Epithelial cell of proximal tubule (primary cell): ENCODE measurements around the gene TRABD2A. TPM values are rescaled to one million over a fixed set of nuclear protein-coding genes. Genes with fewer than 3 reads are reported as not detected.

Experiments used
- DNase-seq: peaks from one replicate; pipeline ENCODE4 v3.0.0-alpha.2; 2011; ENCODE audit warnings: low read depth
- H3K4me3 ChIP-seq: 2 replicates; pipeline ENCODE4 v1.5.1; 2011; ENCODE audit warnings: low read depth, mild to moderate bottlenecking, low read length
- total RNA-seq: library from RNA; depleted of rRNA; stranded (reverse); fragments of >200 nt; gene quantifications from 2 replicates; pipeline ENCODE4 v1.2.3, GENCODE V29; 2015
- TF ChIP-seq, protein P1 (sequence below): conservative IDR thresholded peaks from 2 replicates; pipeline ENCODE4 v1.5.1; 2012; ENCODE audit warnings: low read depth, mild to moderate bottlenecking, low read length

Gene TRABD2A
- total RNA-seq, 1 donor from 2014 or later, result 0.58 TPM

DNA sequence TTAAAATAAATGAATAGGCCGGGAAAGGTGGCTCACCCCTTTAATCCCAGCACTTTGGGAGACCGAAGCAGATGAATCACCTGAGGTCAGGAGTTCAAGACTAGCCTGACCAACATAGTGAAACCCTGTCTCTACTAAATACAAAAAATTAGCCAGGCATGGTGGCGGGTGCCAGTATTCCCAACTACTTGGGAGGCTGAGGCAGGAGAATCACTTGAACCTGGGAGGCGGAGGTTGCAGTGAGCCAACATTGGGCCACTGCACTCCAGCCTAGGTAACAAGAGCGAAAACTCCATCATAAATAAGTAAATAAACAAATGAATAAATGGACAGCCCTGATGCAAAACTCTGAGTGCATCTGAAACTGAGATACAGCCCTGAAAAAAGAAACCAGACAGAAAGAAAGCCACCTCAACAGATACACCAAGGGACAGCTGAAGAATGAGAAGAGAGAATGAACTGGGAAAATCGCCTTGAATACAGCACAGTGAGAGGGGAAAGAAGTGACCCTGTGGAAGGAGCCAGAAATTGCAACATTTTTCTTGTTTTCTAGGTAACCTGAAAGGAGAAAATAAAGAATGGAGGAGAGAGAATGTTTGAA is 64.4 kb downstream of the TRABD2A start:
- no peak overlapping the region for H3K4me3 ChIP-seq
- DNase-seq, result no peak
- TF ChIP-seq, protein P1, sequence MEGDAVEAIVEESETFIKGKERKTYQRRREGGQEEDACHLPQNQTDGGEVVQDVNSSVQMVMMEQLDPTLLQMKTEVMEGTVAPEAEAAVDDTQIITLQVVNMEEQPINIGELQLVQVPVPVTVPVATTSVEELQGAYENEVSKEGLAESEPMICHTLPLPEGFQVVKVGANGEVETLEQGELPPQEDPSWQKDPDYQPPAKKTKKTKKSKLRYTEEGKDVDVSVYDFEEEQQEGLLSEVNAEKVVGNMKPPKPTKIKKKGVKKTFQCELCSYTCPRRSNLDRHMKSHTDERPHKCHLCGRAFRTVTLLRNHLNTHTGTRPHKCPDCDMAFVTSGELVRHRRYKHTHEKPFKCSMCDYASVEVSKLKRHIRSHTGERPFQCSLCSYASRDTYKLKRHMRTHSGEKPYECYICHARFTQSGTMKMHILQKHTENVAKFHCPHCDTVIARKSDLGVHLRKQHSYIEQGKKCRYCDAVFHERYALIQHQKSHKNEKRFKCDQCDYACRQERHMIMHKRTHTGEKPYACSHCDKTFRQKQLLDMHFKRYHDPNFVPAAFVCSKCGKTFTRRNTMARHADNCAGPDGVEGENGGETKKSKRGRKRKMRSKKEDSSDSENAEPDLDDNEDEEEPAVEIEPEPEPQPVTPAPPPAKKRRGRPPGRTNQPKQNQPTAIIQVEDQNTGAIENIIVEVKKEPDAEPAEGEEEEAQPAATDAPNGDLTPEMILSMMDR, result no peak

DNA sequence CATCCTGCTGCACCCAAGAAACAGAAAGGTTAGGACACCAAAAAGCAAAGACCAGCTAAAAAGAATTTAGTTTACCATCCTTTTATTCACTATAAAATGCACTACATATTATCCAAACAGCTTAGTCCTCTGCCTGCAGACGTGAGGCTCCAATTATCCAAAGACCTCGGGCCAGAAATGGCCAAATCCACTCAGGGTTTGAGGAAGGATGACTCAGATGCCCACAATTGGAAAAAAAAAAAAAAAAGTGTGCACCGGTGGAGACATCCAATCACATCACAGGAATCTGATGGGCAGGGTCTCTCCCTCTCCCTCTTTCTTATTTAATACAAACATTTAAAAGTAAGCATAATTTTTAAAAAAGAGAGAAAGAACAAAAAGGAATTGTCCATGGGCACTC is 65.7 kb downstream of the TRABD2A start:
- no peak overlapping the region for H3K4me3 ChIP-seq
- DNase-seq, result no peak
- TF ChIP-seq, protein P1, result no peak

GRCh38 chr2:84811839-84812431 is 68.9 kb downstream of the TRABD2A start:
- no peak overlapping the region for H3K4me3 ChIP-seq
- DNase-seq, result no peak
- TF ChIP-seq, protein P1, result no peak

GRCh38 chr2:84808279-84808678 is 72.6 kb downstream of the TRABD2A start:
- H3K4me3 ChIP-seq, result no peak overlapping the region
- TF ChIP-seq, protein P1, result no peak
- DNase-seq, result no peak

DNA sequence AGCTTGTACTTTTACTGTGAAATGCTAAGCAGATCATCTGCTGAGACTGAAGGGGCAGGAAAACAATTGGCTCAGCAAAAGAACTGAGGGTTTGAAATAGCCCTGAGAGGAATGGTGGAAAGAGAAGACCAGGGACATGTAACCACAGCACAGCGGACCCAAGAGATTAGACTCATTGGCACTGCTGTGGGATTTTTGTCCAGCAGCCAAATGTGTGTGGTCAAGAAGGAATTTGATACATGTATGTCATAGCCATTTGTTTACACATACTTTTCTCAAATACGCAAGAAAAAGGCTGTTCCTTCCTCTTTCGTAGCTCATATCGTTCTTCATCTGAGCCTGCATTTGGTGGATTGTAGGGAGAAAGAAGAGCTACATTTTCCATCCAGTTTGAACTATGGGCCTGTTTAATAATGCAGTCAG is 73.8 kb downstream of the TRABD2A start:
- DNase-seq, result peak; percentile 16
- no peak overlapping the region for H3K4me3 ChIP-seq
- TF ChIP-seq, protein P1, result no peak

GRCh38 chr2:84805250-84805958 is 75.5 kb downstream of the TRABD2A start:
- no peak for DNase-seq
- TF ChIP-seq, protein P1, result no peak

More at GRCh38 chr2:84805250-84805958, 75.5 kb downstream of the TRABD2A start:
- no peak overlapping the region for H3K4me3 ChIP-seq
